ENCODE measurements around the gene PLAGL1.

PLAGL1 gene

DNA sequence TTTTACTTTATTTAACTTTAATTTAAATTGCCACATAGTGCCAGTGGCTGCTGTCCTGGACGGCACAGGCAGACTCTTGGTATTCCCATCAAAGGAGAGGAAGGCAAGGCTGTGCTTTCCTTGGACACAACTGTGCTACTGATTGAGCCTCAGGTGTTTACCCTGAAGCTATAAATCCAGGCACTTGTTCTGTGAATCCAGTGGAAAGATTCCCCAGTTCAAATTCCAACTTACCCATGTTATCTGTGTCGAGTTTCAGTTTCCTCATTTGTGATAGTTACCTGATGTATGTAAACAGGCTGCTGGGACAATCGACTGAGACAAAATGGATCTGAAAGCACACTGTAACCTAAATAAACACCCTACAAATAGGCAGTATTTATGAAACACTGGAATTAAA, 57.2 kb downstream of the PLAGL1 start:
- DNase-seq (ENCODE audit: low read depth, low spot score) = no peak
- in situ Hi-C loops (cut with HindIII; ENCODE audit: low sequenced_read_pairs) = no loop called here
- H3K4me3 ChIP-seq (ENCODE audit: low read depth, low read length) = no peak overlapping the region
- TF ChIP-seq, protein P1, sequence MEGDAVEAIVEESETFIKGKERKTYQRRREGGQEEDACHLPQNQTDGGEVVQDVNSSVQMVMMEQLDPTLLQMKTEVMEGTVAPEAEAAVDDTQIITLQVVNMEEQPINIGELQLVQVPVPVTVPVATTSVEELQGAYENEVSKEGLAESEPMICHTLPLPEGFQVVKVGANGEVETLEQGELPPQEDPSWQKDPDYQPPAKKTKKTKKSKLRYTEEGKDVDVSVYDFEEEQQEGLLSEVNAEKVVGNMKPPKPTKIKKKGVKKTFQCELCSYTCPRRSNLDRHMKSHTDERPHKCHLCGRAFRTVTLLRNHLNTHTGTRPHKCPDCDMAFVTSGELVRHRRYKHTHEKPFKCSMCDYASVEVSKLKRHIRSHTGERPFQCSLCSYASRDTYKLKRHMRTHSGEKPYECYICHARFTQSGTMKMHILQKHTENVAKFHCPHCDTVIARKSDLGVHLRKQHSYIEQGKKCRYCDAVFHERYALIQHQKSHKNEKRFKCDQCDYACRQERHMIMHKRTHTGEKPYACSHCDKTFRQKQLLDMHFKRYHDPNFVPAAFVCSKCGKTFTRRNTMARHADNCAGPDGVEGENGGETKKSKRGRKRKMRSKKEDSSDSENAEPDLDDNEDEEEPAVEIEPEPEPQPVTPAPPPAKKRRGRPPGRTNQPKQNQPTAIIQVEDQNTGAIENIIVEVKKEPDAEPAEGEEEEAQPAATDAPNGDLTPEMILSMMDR (IDR thresholded peaks at IDR 0.05; ENCODE audit: low read depth, low read length) = no peak

DNA sequence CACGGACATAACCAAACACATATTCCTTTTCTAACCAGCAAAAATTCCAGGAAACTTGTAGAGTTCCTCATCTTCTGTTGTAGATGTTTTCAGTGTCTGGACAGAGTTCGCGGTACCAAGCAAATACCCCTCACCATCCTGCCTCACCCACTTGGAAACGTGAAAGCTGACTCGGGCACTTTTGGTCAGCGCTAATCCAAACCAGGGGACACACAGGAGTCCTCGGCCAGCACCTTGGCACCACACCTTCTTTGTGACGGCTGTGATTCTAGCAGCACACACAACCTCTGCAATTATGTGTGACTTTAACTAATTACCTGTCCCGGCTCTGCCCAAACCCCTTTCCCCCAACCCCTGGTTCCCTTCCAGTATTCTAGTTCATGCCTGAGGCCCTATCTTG, 58.1 kb downstream of the PLAGL1 start:
- TF ChIP-seq, protein P1 (IDR thresholded peaks at IDR 0.05; ENCODE audit: low read depth, low read length) = no peak
- no peak for DNase-seq (ENCODE audit: low read depth, low spot score)
- in situ Hi-C loops (cut with HindIII; ENCODE audit: low sequenced_read_pairs) = no loop called here
- no peak overlapping the region for H3K4me3 ChIP-seq (ENCODE audit: low read depth, low read length)

GRCh38 chr6:143949535-143949934, 58.5 kb downstream of the PLAGL1 start:
- DNase-seq (ENCODE audit: low read depth, low spot score) = no peak
- TF ChIP-seq, protein P1 (IDR thresholded peaks at IDR 0.05; ENCODE audit: low read depth, low read length) = no peak
- no peak overlapping the region for H3K4me3 ChIP-seq (ENCODE audit: low read depth, low read length)
- in situ Hi-C loops (cut with HindIII; ENCODE audit: low sequenced_read_pairs) = no loop called here

GRCh38 chr6:143948208-143948607, 59.9 kb downstream of the PLAGL1 start:
- TF ChIP-seq, protein P1 (IDR thresholded peaks at IDR 0.05; ENCODE audit: low read depth, low read length) = no peak
- H3K4me3 ChIP-seq (ENCODE audit: low read depth, low read length) = no peak overlapping the region
- in situ Hi-C loops (cut with HindIII; ENCODE audit: low sequenced_read_pairs) = no loop called here
- DNase-seq (ENCODE audit: low read depth, low spot score) = no peak

GRCh38 chr6:143941852-143942627, 66.0 kb downstream of the PLAGL1 start:
- H3K4me3 ChIP-seq (ENCODE audit: low read depth, low read length) = no peak overlapping the region
- TF ChIP-seq, protein P1 (IDR thresholded peaks at IDR 0.05; ENCODE audit: low read depth, low read length) = peak; percentile 80
- in situ Hi-C loops (cut with HindIII; ENCODE audit: low sequenced_read_pairs) = no loop called here
- peak; percentile 52 for DNase-seq (ENCODE audit: low read depth, low spot score)

GRCh38 chr6:143940011-143940597, 68.0 kb downstream of the PLAGL1 start:
- peak; percentile 47 for DNase-seq (ENCODE audit: low read depth, low spot score)
- in situ Hi-C loops (cut with HindIII; ENCODE audit: low sequenced_read_pairs) = no loop called here
- TF ChIP-seq, protein P1 (IDR thresholded peaks at IDR 0.05; ENCODE audit: low read depth, low read length) = peak; percentile 80
- no peak overlapping the region for H3K4me3 ChIP-seq (ENCODE audit: low read depth, low read length)

Data from astrocyte of the spinal cord (primary cell).